ENCODE results near the gene SLC6A19. TPM values are rescaled to one million over a fixed set of nuclear protein-coding genes. Genes with fewer than 3 reads are reported as not detected.

The SLC6A19 gene
- not detected in 2 replicates for polyA plus RNA-seq (2012; rRNA removed)
- polyA plus RNA-seq (2012; cell fraction: cytosol; rRNA removed), result not detected in 2 replicates
- 0.02 TPM in 1 of 2 replicates, not detected in the other for polyA plus RNA-seq (2012; cell fraction: nucleus; rRNA removed)

- Histone ChIP-seq H4K20me1 (ENCODE audit: insufficient read depth) (no peaks in the 10 kb centered on the region), H3K4me1 (ENCODE audit: control insufficient read depth in 1 of 2, insufficient read depth in 2 of 2, low read depth in 1 of 2, low read length in 1 of 2) (no peaks in the 10 kb centered on the region), H3K27me3 (ENCODE audit: insufficient read depth) (peaks cover 62% of the 10 kb centered on the region)
Observed at GRCh38 chr5:1201327-1202025, at the start of gene SLC6A19. TSS of gene SLC6A19 (plus strand) at chr5:1201595. CDS start at chr5:1201651, 56 bp downstream.

More at GRCh38 chr5:1201327-1202025, at the start of gene SLC6A19:
- POLR2A ChIA-PET, result no interaction called here
- Histone ChIP-seq H3K79me2 (ENCODE audit: insufficient read depth) (no peaks in the 10 kb centered on the region), H3K9me3 (no peaks in the 10 kb centered on the region), H3K27ac (ENCODE audit: low read depth in 2 of 2, low read length in 1 of 2) (no peak within 1 kb of the TSS), H3K4me2 (no peak within 1 kb of the TSS), H3K9me2 (no peaks in the 10 kb centered on the region), H3K4me3 (ENCODE audit: low read depth in 2 of 2, low read length in 1 of 2) (no peak within 1 kb of the TSS), H3F3A (replicated peaks; ENCODE audit: insufficient read depth) (no peaks in the 10 kb centered on the region), H3K36me3 (replicated peaks in 1 of 2; ENCODE audit: control insufficient read depth in 1 of 2, insufficient read depth in 2 of 2, low read length in 1 of 2) (no peaks in the 10 kb centered on the region), H2AFZ (ENCODE audit: low read depth) (no peak within 1 kb of the TSS), H3K9ac (no peak within 1 kb of the TSS)
- TF ChIP-seq MEF2A (IDR thresholded peaks at IDR 0.05; ENCODE audit: borderline replicate concordance, low read depth) (no peak), MXI1 (IDR thresholded peaks at IDR 0.05; ENCODE audit: low read depth, low read length) (no peak), GABPA (IDR thresholded peaks at IDR 0.05; ENCODE audit: low read depth) (no peak), SIN3A (IDR thresholded peaks at IDR 0.05; ENCODE audit: borderline replicate concordance, low read depth, low read length) (no peak), FOSL2 (IDR thresholded peaks at IDR 0.05; ENCODE audit: borderline replicate concordance, low read depth) (no peak), FOXJ3 (CRISPR knock-in tag; IDR thresholded peaks at IDR 0.05) (no peak), RXRA (IDR thresholded peaks at IDR 0.05; ENCODE audit: borderline replicate concordance, low read depth) (no peak), RCOR1 (IDR thresholded peaks at IDR 0.05; ENCODE audit: low read length) (no peak), CTCF (IDR thresholded peaks at IDR 0.05) (no peak), REST (IDR thresholded peaks at IDR 0.05; ENCODE audit: low read depth, low read length) (no peak), TEAD4 (IDR thresholded peaks at IDR 0.05; ENCODE audit: borderline replicate concordance, insufficient read depth) (no peak), TCF12 (IDR thresholded peaks at IDR 0.05) (no peak), ELF1 (IDR thresholded peaks at IDR 0.05) (no peak)
- no peak for DNase-seq
- CTCF ChIA-PET, result interaction anchor here (1.1 to 4.6 kb wide), 2 partner anchors 34 to 443 kb away, joined by 4 to 23 read pairs; no protein-coding TSS in a partner anchor
- 0% methylated on average over 5 of the region's 51 CpGs for WGBS (ENCODE audit: low lambda C conversion rate)

All from SK-N-SH (cell line).